PC-9 (cell line): ENCODE measurements around the gene KIF5A.

Experiments
- CTCF ChIP-seq: fragments of 200-600 bp; sonication (generic); conservative IDR thresholded peaks from 2 replicates; pipeline ENCODE4 v1.6.1; 2017; ENCODE audit warnings: mixed run types, antibody characterized with exemption, mild to moderate bottlenecking, moderate library complexity
- EZH2 ChIP-seq: fragments of 200-600 bp; sonication (generic); IDR thresholded peaks from 2 replicates; pipeline ENCODE4 v1.8.0; 2017; ENCODE audit warnings: antibody characterized with exemption, low read depth

DNA sequence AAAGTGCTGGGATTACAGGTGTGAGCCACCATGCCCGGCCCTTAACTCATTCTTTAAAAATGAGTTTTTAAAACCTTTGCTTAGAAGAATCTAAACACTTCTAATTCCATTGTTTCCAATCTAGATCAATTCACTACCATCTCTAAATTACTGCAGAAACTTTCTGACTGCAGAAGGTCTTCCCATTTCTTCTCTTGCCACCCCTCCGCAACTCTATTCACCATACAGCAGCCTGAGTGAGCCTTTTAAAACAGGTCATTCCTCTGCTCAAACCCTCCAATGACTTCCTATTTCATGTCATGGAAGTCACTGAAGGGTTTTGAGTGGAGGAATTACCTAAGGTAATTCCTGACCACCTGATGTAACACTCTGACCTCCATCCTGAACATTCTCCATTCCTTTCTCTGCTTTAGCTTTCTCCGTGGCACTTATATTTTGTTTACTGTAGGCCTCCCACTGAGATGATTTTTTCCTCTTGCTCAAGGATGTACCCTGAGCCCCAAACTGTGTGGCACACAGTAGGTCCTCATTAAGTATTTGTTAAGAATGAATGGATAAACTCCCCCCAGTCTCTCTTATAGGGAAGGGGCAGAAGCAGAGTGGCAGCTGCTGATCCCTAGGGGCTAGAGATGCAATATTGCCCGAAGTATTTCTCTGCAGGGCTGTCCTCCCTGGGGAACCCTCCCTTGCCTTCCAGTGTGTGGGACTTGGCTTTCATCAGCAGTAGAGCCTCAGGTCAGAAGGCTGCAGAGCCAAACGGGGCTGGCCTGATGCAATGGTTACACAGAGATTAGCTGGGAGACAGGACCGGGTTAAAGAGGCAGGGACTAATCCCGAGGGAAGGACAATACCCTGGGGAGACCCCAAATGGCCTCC lies 30.7 kb upstream of the KIF5A start:
- no peak for TF ChIP-seq CTCF
- no peak for TF ChIP-seq EZH2
